GM12878 (cell line): ENCODE results near the gene MAP1S. TPM values are rescaled to one million over a fixed set of nuclear protein-coding genes. Genes with fewer than 3 reads are reported as not detected.

Experiments
- ATF7 ChIP-seq: fragments of 450-650 bp; IDR thresholded peaks from 2 replicates; pipeline ENCODE4 v1.6.1; 2016; ENCODE audit warnings: low read depth, mild to moderate bottlenecking
- CREB1 ChIP-seq: IDR thresholded peaks from 2 replicates; pipeline ENCODE4 v1.6.1; 2012; ENCODE audit warnings: low read depth, mild to moderate bottlenecking, inconsistent platforms
- E2F8 ChIP-seq: fragments of 450-650 bp; IDR thresholded peaks from 2 replicates; pipeline ENCODE4 v1.6.1; 2018; ENCODE audit warnings: mild to moderate bottlenecking, low read depth, moderate library complexity; ENCODE audit not compliant: partially characterized antibody
- EGR1 ChIP-seq, 2 experiments: IDR thresholded peaks; 1 replicate in 1 of 2; 2 replicates in 1 of 2; pipeline ENCODE4 v1.6.1; 2011 to 2012; ENCODE audit warnings: low read depth in 2 of 2, low read length in 2 of 2, borderline replicate concordance in 1 of 2, mild to moderate bottlenecking in 1 of 2, moderate library complexity in 1 of 2
- LARP7 ChIP-seq: fragments of 450-650 bp; IDR thresholded peaks from 2 replicates; pipeline ENCODE4 v1.6.1; 2017; ENCODE audit warnings: mild to moderate bottlenecking
- NFXL1 ChIP-seq: fragments of 450-650 bp; IDR thresholded peaks from 2 replicates; pipeline ENCODE4 v1.6.1; 2017; ENCODE audit warnings: antibody characterized with exemption, mild to moderate bottlenecking, borderline replicate concordance
- NFYB ChIP-seq: IDR thresholded peaks from 2 replicates; pipeline ENCODE4 v1.6.1; 2011; ENCODE audit warnings: low read depth, mild to moderate bottlenecking, low read length, improper control_type of control experiment, moderate library complexity; ENCODE audit not compliant: insufficient read depth
- POLR2A ChIP-seq: IDR thresholded peaks from 2 replicates; pipeline ENCODE4 v1.6.1; 2011; ENCODE audit warnings: low read depth, mild to moderate bottlenecking, low read length
- POU2F2 ChIP-seq: IDR thresholded peaks from 3 replicates; pipeline ENCODE4 v1.6.1; 2011; ENCODE audit warnings: low read depth, mild to moderate bottlenecking, low read length, borderline replicate concordance
- RELA ChIP-seq: fragments of 450-650 bp; IDR thresholded peaks from 2 replicates; pipeline ENCODE4 v1.8.0; 2014; ENCODE audit warnings: borderline replicate concordance; ENCODE audit not compliant: partially characterized antibody
- RUNX3 ChIP-seq: IDR thresholded peaks from 2 replicates; pipeline ENCODE4 v1.6.1; 2012; ENCODE audit warnings: low read length, inconsistent platforms
- SMARCA5 ChIP-seq: fragments of 450-650 bp; IDR thresholded peaks from 2 replicates; pipeline ENCODE4 v1.6.1; 2017; ENCODE audit warnings: mild to moderate bottlenecking
- SP1 ChIP-seq: IDR thresholded peaks from one replicate; pipeline ENCODE4 v1.6.1; 2011; ENCODE audit warnings: low read depth, low read length
- WRNIP1 ChIP-seq: IDR thresholded peaks from 2 replicates; pipeline ENCODE4 v1.6.1; 2011; ENCODE audit warnings: low read depth, low read length, improper control_type of control experiment, borderline replicate concordance
- ZNF592 ChIP-seq: fragments of 450-650 bp; IDR thresholded peaks from 2 replicates; pipeline ENCODE4 v1.6.1; 2017; ENCODE audit warnings: mild to moderate bottlenecking, moderate library complexity
- polyA plus RNA-seq, 11 experiments: library from polyadenylated mRNA; depleted of rRNA in 4 of 11; unstranded in 6 of 11; stranded (reverse) in 5 of 11; fragments of >200 nt; fragmentation: Nextera tagmentation in 4 of 11; fragmentation: Illumina TruSeq in 1 of 11; extraction: Ambion mirVana in 4 of 11; extraction: Trizol in 1 of 11; gene quantifications; 1 replicate in 1 of 11; 2 replicates in 10 of 11; pipeline versions ENCODE4 v1.2.1 to v1.2.3, GENCODE V29; 2011 to 2016; ENCODE audit warnings: inconsistent platforms in 2 of 11, missing spikeins in 2 of 11, low read depth in 1 of 11
- total RNA-seq, 4 experiments: library from RNA; depleted of rRNA in 3 of 4; stranded (reverse); fragments of >200 nt in 3 of 4; fragmentation: Illumina TruSeq in 1 of 4; extraction: Trizol in 1 of 4; gene quantifications; 2 replicates each; pipeline versions ENCODE4 v1.2.1 to v1.2.3, GENCODE V29; 2013 to 2021
- TF ChIP-seq, protein P1 (sequence below): fragments of 450-650 bp; IDR thresholded peaks from 2 replicates; pipeline ENCODE4 v1.6.1; 2016; ENCODE audit warnings: mild to moderate bottlenecking
- TF ChIP-seq, protein P2 (sequence below): fragments of 150-350 bp; IDR thresholded peaks from 2 replicates; pipeline ENCODE4 v1.6.1; 2014; ENCODE audit warnings: mild to moderate bottlenecking, low read depth, low read length
- TF ChIP-seq, protein P3 (sequence below): IDR thresholded peaks from 2 replicates; pipeline ENCODE4 v1.6.1; 2012; ENCODE audit warnings: low read depth, low read length, improper control_type of control experiment

MAP1S gene
- total and polyA plus RNA-seq, 10 of the 15 experiments (the other 5 are each of a cell fraction or from before 2014, with no cell fraction given): 2.1 to 63.9 (median 15.0) TPM

- TF ChIP-seq, protein P1, sequence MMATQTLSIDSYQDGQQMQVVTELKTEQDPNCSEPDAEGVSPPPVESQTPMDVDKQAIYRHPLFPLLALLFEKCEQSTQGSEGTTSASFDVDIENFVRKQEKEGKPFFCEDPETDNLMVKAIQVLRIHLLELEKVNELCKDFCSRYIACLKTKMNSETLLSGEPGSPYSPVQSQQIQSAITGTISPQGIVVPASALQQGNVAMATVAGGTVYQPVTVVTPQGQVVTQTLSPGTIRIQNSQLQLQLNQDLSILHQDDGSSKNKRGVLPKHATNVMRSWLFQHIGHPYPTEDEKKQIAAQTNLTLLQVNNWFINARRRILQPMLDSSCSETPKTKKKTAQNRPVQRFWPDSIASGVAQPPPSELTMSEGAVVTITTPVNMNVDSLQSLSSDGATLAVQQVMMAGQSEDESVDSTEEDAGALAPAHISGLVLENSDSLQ: peak; percentile 95
- TF ChIP-seq SP1 (peak; percentile 95), POLR2A (peak; percentile 57; the same call in 1 of the 2 replicates), EGR1 (IDR thresholded peaks at IDR 0.05; ENCODE audit: borderline replicate concordance in 1 of 2, low read depth in 2 of 2, low read length in 2 of 2) (peak in 1 of 2 experiments; percentile 75; a peak in 2 of 3 replicates), RUNX3 (no peak), LARP7 (peak; percentile 68), WRNIP1 (no peak), NFXL1 (no peak; the same call in 1 of the 2 replicates), NFYB (peak; percentile 94), SMARCA5 (peak; percentile 96), POU2F2 (peak; percentile 100), ATF7 (0 out of 2 replicates have a peak, but pooled peaks have one; percentile 12), ZNF592 (no peak), CREB1 (peak; percentile 72), RELA (no peak), E2F8 (no peak)
- TF ChIP-seq, protein P2, sequence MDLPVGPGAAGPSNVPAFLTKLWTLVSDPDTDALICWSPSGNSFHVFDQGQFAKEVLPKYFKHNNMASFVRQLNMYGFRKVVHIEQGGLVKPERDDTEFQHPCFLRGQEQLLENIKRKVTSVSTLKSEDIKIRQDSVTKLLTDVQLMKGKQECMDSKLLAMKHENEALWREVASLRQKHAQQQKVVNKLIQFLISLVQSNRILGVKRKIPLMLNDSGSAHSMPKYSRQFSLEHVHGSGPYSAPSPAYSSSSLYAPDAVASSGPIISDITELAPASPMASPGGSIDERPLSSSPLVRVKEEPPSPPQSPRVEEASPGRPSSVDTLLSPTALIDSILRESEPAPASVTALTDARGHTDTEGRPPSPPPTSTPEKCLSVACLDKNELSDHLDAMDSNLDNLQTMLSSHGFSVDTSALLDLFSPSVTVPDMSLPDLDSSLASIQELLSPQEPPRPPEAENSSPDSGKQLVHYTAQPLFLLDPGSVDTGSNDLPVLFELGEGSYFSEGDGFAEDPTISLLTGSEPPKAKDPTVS: no peak
- TF ChIP-seq, protein P3, sequence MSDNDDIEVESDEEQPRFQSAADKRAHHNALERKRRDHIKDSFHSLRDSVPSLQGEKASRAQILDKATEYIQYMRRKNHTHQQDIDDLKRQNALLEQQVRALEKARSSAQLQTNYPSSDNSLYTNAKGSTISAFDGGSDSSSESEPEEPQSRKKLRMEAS: peak; percentile 11; the same call in 1 of the 2 replicates
These were observed 28.2 kb downstream of the MAP1S start (continued) for GRCh38 chr19:17747205-17748098.
